Neuron (in vitro differentiated cells): ENCODE results near the gene TTC28.
"Not testable (repeated sequence)": the region's sequence is repeated elsewhere in the genome, so short reads cannot be mapped to it uniquely, and the experiment has no call there.

Source experiments
- H2AFZ ChIP-seq: one replicate; pipeline ENCODE4 v1.6.1; 2013; ENCODE audit warnings: low read depth, mild to moderate bottlenecking, inconsistent platforms, low read length, moderate library complexity
- H3K27me3 ChIP-seq: one replicate; pipeline ENCODE4 v1.6.1; 2013; ENCODE audit warnings: low read length; ENCODE audit not compliant: insufficient read depth
- H3K36me3 ChIP-seq: one replicate; pipeline ENCODE4 v1.6.1; 2013; ENCODE audit warnings: low read length; ENCODE audit not compliant: insufficient read depth
- H3K4me1 ChIP-seq: one replicate; pipeline ENCODE4 v1.6.1; 2013; ENCODE audit warnings: low read length; ENCODE audit not compliant: insufficient read depth
- H3K4me3 ChIP-seq: 2 replicates; pipeline ENCODE4 v1.5.1; 2013; ENCODE audit warnings: mild to moderate bottlenecking, low read length, moderate library complexity
- H3K9me3 ChIP-seq: one replicate; pipeline ENCODE4 v1.6.1; 2013; ENCODE audit warnings: low read length

The TTC28 gene

DNA sequence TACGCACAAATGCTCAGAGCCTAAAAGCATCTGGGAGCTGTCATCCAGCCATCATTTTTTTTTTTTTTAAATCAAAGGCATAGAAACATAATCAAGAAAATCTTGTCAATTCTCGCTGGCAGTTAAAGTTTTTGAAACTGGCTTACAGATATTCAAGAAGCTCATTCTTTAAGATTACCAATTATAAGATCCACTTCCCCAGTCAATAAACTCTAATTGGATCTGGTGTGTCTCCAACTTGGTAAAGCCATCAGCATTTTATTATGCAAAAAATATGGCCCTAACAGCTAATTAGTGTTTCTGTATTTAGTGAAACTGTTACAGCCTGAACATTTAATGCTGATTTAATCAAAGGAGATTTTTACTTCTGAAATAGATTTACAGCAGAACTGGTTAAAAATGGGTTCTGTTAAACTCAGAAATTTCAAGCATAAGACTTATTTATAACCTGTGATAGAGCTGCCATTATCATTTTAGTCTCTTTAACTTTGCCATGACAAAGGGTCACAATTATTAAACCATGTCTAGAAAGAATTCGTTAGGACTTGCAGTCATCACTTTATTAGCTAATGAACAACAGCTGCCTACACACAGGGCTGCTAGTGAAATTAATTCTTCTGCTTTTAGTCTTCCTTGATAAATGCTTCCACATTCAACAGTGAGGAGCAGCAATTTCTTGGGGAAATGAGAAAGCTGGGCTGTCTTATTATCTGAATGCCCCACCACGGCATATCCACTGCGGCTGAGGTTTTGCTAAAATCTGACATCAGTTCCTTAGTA is 584.1 kb downstream of the TTC28 start:
- Histone ChIP-seq H3K36me3 (peaks cover 71% of the 10 kb centered on the region), H3K4me3 (no peak overlapping the region), H3K27me3 (no peaks in the 10 kb centered on the region), H3K4me1 (peaks cover 4% of the 10 kb centered on the region), H3K9me3 (no peaks in the 10 kb centered on the region), H2AFZ (no peak overlapping the region)

DNA sequence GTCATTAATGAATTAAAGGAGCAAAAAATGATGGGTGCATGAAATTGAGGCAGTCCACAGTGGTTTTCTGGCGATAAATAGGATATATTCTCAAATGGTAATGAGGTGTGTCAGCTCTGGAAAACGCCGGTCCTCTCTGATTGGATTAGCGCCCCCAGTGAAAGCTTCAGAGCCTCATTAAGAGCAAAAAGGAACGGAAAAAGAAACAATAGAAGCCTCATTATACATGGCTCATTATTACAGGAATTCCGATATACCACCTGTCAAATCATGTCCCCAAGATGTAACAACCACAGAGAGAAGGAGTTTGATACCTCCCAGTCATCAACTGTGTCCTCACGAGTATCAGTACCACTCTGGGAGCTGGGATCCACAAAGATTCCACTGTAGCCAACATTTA is 584.9 kb downstream of the TTC28 start:
- Histone ChIP-seq H3K36me3 (peaks cover 68% of the 10 kb centered on the region), H3K27me3 (no peaks in the 10 kb centered on the region), H3K4me1 (peaks cover 4% of the 10 kb centered on the region), H3K4me3 (no peak overlapping the region), H3K9me3 (no peaks in the 10 kb centered on the region), H2AFZ (no peak overlapping the region)

DNA sequence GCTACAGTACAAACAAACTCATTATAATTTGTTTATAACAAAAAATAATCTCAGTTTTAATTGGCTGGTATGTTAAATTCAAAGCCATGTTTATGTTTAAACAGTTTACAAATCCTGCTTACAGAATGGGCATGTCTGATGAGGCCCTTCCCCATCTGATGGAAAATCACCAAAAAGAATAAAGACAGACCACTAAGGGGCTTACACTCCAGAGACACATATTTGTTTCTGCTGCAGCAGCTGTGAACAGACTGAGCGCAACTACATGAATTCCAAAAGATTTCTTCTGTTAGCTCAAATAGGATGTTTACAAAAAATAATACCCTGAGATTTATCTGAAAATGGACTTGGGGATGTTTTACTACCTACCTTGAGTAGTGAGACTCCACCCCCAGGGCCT is 585.9 kb downstream of the TTC28 start:
- Histone ChIP-seq H3K4me3 (no peak overlapping the region), H3K36me3 (peaks cover 58% of the 10 kb centered on the region), H3K4me1 (peaks cover 4% of the 10 kb centered on the region), H3K9me3 (no peaks in the 10 kb centered on the region), H2AFZ (no peak overlapping the region), H3K27me3 (no peaks in the 10 kb centered on the region)

DNA sequence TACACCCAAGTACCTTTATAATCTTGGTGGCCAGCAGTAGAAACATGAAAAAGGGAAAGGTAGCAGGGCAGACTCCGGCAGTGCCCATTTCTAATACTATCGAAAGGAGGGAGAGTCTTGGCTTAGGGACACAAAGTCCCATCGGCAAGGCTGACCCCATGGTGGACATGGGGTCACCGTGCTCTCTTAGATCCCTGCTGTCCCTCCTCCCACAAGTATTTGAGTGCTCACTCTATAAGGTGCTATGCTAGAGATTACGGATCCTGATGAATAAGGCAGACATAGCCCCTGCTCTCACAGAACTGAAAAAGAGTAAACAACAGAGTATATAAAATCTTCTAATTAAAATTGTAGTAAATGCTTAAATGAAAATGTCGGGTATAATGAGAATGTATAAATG is 588.2 kb downstream of the TTC28 start:
- no peaks in the 10 kb centered on the region for H3K9me3 ChIP-seq
- peaks cover 45% of the 10 kb centered on the region for H3K36me3 ChIP-seq
- H3K27me3 ChIP-seq = no peaks in the 10 kb centered on the region
- H3K4me3 ChIP-seq = no peak overlapping the region
- H2AFZ ChIP-seq = no peak overlapping the region
- peaks cover 4% of the 10 kb centered on the region for H3K4me1 ChIP-seq

DNA sequence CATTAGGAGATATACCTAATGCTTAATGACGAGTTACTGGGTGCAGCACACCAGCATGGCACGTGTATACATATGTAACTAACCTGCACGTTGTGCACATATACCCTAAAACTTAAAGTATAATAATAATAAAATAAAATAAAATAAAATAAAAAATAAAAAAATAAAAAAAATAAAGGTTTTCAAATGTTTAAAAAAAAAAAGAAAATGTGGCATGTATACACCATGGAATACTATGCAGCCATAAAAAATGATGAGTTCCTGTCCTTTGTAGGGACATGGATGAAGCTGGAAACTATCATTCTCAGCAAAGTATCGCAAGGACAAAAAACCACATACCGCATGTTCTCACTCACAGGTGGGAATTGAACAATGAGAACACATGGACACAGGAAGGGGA is 590.1 kb downstream of the TTC28 start:
- H3K36me3 ChIP-seq = peaks cover 33% of the 10 kb centered on the region
- H3K4me3 ChIP-seq, H3K4me1 ChIP-seq, H3K9me3 ChIP-seq, H2AFZ ChIP-seq, H3K27me3 ChIP-seq: not testable (repeated sequence)

DNA sequence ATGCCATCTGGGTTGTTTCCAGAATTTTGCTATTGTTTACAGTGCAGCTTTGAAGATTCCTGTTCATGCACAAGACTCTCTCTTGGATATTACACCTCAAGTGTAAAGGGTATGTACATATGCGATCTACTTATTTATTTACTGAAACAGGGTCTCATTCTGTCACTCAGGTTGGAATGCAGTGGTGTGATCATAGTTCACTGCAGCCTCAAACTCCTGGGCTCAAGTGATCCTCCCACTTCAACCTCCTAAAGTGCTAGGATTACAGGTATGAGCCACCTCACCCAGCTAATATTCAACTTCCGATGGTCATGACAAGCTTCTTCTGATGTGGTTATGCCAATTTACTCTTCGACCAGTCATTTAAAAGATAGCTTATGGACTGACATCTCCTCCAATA is 602.5 kb downstream of the TTC28 start:
- no peak overlapping the region for H2AFZ ChIP-seq

DNA sequence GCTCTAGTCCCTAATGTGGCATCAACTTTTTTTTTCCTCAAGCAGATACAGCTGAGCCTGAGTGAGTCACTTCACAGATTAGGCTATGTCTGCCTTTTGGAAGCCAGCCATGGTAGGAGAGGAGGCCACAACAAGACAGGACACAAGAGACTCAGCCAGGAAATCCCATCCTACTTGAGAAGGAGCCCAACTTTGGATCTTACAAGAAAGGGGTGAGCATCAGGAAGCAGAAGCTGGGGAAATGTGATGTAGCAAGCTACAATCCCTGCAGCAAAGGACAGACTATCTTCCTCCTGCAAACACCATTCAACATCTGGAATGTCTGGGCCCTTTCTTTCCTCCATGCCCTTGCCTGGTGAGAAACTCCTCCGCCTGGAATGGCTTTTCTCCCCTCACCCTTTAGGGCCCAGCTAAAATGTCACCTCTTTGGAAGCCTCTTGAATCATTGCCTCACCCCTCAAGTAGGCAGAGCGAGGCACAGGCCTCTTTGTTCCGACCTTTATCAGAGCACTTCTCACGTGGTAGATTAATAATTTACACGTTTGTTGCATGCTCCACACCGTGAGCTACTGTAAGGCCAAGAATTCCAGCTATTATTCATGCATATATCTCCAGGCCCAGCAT is 604.2 kb downstream of the TTC28 start:
- H3K4me3 ChIP-seq = no peak overlapping the region

More for the DNA sequence above, 602.5 kb downstream of the TTC28 start:
- no peak overlapping the region for H3K4me3 ChIP-seq
- H3K9me3 ChIP-seq = no peaks in the 10 kb centered on the region
- H3K27me3 ChIP-seq = no peaks in the 10 kb centered on the region
- peaks cover 9% of the 10 kb centered on the region for H3K36me3 ChIP-seq
- no peaks in the 10 kb centered on the region for H3K4me1 ChIP-seq

DNA sequence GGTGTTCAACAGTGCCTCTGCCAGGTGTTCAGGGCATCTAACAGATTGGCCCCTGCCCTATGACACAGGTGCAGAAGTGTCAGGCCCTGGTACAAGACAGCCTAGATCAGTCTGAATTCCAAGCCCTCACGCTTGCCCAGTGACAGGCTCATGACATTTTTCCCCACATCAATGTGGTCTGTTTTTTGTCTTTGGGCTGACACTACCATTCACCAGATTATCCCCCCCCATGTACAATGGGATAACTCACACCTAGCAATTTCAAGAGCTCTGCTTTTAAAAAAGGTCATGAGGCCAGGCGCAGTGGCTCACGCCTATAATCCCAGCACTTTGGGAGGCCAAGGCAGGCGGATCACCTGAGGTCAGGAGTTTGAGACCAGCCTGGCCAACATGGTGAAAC is 605.1 kb downstream of the TTC28 start:
- H2AFZ ChIP-seq = no peak overlapping the region

More for the DNA sequence above, 604.2 kb downstream of the TTC28 start:
- Histone ChIP-seq H3K27me3 (no peaks in the 10 kb centered on the region), H3K9me3 (no peaks in the 10 kb centered on the region), H3K4me1 (no peaks in the 10 kb centered on the region), H2AFZ (no peak overlapping the region), H3K36me3 (peaks cover 14% of the 10 kb centered on the region)

DNA sequence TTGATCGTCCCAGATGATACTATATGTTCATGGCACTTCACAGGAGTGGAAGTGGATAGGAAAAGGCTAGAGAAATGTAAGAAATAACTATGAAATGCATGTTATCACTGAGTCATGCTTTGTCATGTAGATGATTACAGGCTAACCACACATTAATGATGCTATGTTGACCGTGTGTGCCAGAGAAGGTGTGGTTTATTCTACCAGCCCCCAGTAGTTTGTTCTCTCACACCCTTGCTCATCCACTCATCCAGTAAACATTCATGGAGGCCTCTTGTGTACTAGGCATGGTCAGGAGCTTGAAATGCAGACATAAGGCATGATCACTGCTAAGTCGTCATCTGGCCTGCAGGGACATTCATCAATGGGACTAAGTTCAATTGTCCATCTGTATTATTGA is 607.6 kb downstream of the TTC28 start:
- H2AFZ ChIP-seq = no peak overlapping the region
- H3K36me3 ChIP-seq = peaks cover 11% of the 10 kb centered on the region
- no peaks in the 10 kb centered on the region for H3K9me3 ChIP-seq
- H3K27me3 ChIP-seq = no peaks in the 10 kb centered on the region
- no peak overlapping the region for H3K4me3 ChIP-seq
- no peaks in the 10 kb centered on the region for H3K4me1 ChIP-seq

More for the DNA sequence above, 605.1 kb downstream of the TTC28 start:
- H3K9me3 ChIP-seq = no peaks in the 10 kb centered on the region
- peaks cover 11% of the 10 kb centered on the region for H3K36me3 ChIP-seq
- H3K27me3 ChIP-seq = no peaks in the 10 kb centered on the region
- H3K4me1 ChIP-seq = no peaks in the 10 kb centered on the region
- H3K4me3 ChIP-seq = no peak overlapping the region

DNA sequence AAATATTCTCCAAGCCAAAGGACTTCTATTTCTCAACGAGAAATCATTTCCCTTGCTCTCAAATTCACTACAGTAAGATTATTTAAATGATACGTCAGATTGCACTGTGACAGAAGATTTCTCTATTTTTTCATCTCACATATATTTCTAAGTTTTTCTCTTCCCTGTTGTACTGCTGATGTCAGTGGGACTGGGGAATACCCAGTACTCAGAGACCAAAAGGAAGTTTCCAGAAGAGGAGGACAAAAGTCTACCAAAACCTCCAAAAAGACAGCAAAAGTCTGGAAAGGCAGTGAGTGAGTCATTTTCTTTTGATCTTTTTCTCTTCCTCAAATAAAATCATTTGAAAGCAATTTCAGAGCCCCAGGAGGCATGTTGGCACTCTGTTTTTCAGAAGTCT is 610.8 kb downstream of the TTC28 start:
- Histone ChIP-seq H3K36me3 (peaks cover 11% of the 10 kb centered on the region), H3K4me3 (no peak overlapping the region), H3K27me3 (no peaks in the 10 kb centered on the region), H2AFZ (no peak overlapping the region), H3K9me3 (no peaks in the 10 kb centered on the region), H3K4me1 (no peaks in the 10 kb centered on the region)

DNA sequence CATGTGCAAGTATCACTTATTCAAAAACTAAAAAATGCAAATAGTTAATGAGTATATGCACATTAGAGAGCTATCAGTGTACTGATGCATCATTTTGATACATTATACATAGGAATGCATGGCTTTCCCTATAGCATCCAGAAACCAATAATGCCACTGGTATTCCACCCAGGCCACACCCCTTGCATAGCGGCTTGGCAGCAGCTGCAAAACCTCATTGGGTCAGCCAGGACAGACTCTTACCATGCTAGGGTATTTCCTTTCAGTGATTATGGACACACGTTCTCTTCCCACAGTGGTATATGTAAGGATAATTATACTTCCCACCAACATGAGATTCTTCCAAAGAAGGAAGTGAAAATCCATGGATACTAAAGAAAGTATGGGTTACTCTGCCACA is 614.7 kb downstream of the TTC28 start:
- Histone ChIP-seq H3K27me3 (no peaks in the 10 kb centered on the region), H3K4me3 (no peak overlapping the region), H3K4me1 (no peaks in the 10 kb centered on the region), H2AFZ (no peak overlapping the region), H3K36me3 (peaks cover 4% of the 10 kb centered on the region), H3K9me3 (peaks cover 8% of the 10 kb centered on the region)

DNA sequence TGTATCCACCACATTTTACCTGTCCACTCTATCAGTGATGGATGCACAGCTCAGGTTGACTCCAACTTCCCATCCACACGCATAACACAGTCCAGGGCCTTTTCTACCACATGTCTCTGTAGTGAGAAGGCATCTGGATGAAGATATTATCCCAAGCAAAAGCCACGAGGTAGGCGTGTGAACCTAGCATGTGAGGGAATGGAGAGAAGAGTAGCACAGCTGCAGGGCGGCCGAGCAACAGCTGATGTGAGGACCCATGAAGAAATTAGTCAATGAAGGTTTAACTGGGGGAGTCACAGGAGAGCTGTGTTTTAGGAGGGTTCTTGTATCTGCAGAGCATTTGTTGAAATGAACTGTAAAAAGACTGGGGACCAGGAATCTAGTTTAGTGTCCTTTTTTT is 616.0 kb downstream of the TTC28 start:
- no peaks in the 10 kb centered on the region for H3K4me1 ChIP-seq
- H3K4me3 ChIP-seq = no peak overlapping the region
- H3K36me3 ChIP-seq = peaks cover 4% of the 10 kb centered on the region
- peaks cover 8% of the 10 kb centered on the region for H3K9me3 ChIP-seq
- H2AFZ ChIP-seq = no peak overlapping the region
- no peaks in the 10 kb centered on the region for H3K27me3 ChIP-seq

DNA sequence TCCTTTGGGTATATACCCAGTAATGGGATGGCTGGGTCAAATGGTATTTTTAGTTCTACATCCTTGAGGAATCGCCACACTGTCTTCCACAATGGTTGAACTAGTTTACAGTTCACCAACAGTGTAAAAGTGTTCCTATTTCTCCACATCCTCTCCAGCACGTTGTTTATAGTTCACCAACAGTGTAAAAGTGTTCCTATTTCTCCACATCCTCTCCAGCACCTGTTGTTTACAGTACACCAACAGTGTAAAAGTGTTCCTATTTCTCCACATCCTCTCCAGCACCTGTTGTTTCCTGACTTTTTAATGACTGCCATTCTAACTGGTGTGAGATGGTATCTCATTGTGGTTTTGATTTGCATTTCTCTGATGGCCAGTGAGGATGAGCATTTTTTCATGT is 619.0 kb downstream of the TTC28 start:
- not testable (repeated sequence) for H3K4me1 ChIP-seq, H3K36me3 ChIP-seq

DNA sequence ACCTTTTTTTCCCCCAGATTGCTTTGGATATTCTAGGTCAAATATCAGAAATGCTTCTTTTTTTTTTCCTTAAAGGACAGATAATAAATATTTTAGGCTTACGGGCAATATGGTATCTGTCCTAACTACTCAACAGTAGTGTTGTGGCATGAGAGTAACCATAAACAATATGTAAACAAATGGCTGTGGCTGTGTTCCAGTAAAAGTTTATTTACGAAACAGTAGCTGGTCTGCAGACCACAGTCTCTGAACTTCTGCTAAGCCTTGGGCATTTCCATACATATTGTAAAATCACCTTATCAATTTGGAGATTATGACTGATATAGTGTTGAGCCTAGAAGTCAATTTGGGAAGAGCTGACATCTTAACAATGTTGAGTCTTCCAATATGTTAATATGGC is 621.6 kb downstream of the TTC28 start:
- no peak overlapping the region for H3K4me3 ChIP-seq
- H3K36me3 ChIP-seq = no peaks in the 10 kb centered on the region
- H3K27me3 ChIP-seq = no peaks in the 10 kb centered on the region
- no peak overlapping the region for H2AFZ ChIP-seq
- peaks cover 4% of the 10 kb centered on the region for H3K9me3 ChIP-seq
- H3K4me1 ChIP-seq = peaks cover 11% of the 10 kb centered on the region

More for the DNA sequence above, 619.0 kb downstream of the TTC28 start:
- H3K9me3 ChIP-seq, H3K27me3 ChIP-seq, H3K4me3 ChIP-seq, H2AFZ ChIP-seq: not testable (repeated sequence)
